IMR-90 (cell line): ENCODE data around the gene ADCY1. TPM values are rescaled to one million over a fixed set of nuclear protein-coding genes. Genes with fewer than 3 reads are reported as not detected.

Source experiments
- ATAC-seq: fragments of 200-7000 bp; cut with Tn5 transposase; 2 replicates; pipeline ENCODE4 v1.9.1; 2020; ENCODE audit warnings: low read depth, mild to moderate bottlenecking, moderate library complexity
- BruUV-seq: library from RNA; stranded (reverse); fragments of 400-500 nt; replicated peaks from 2 replicates; lab custom pipeline; 2021; lab: Mats Ljungman, UMichigan
- CTCF ChIA-PET: fragments of 300-600 bp; formaldehyde crosslinking; extraction: SDS; loops from one replicate; lab custom pipeline; 2021; ENCODE audit warnings: antibody characterized with exemption; lab: Yijun Ruan, JAX
- POLR2A ChIA-PET: fragments of 300-600 bp; sonication (Branson Sonifier 250); formaldehyde crosslinking; loops from one replicate; lab custom pipeline; 2022; ENCODE audit warnings: antibody characterized with exemption; ENCODE audit not compliant: unreplicated experiment; lab: Charles Lee
- DNase-seq: peaks from one replicate; pipeline ENCODE4 v3.0.0; 2013
- H2AFZ ChIP-seq: replicated peaks from 2 replicates; pipeline ENCODE3; 2013; ENCODE audit warnings: low read length, mild to moderate bottlenecking; ENCODE audit not compliant: poor library complexity
- H2AK5ac ChIP-seq: 2 replicates; pipeline ENCODE4 v1.6.1; 2013; ENCODE audit warnings: low read depth, low read length, inconsistent platforms
- H2AK9ac ChIP-seq: replicated peaks from 2 replicates; pipeline ENCODE3; 2013; ENCODE audit warnings: mild to moderate bottlenecking, low read depth, low read length, moderate library complexity; ENCODE audit not compliant: poor library complexity
- H2BK120ac ChIP-seq: 2 replicates; pipeline ENCODE4 v1.6.1; 2013; ENCODE audit warnings: low read depth, low read length, inconsistent platforms
- H2BK15ac ChIP-seq: 3 replicates; pipeline ENCODE4 v1.6.1; 2013; ENCODE audit warnings: low read depth, low read length, inconsistent platforms
- H2BK20ac ChIP-seq: 2 replicates; pipeline ENCODE4 v1.6.1; 2013; ENCODE audit warnings: low read depth, mild to moderate bottlenecking, inconsistent platforms, low read length, moderate library complexity
- H2BK5ac ChIP-seq: 2 replicates; pipeline ENCODE4 v1.6.1; 2013; ENCODE audit warnings: mild to moderate bottlenecking, low read depth, low read length, inconsistent platforms; ENCODE audit not compliant: poor library complexity, severe bottlenecking
- H3K14ac ChIP-seq: replicated peaks from 2 replicates; pipeline ENCODE4 v1.6.1; 2013; ENCODE audit warnings: low read depth, low read length, inconsistent platforms
- H3K18ac ChIP-seq: 2 replicates; pipeline ENCODE4 v1.6.1; 2013; ENCODE audit warnings: low read depth, low read length, control low read depth
- H3K23ac ChIP-seq: 2 replicates; pipeline ENCODE4 v1.6.1; 2013; ENCODE audit warnings: low read depth, low read length, inconsistent platforms
- H3K27ac ChIP-seq: 2 replicates; pipeline ENCODE4 v1.5.1; 2013; ENCODE audit warnings: mild to moderate bottlenecking, control low read depth, low read length; ENCODE audit not compliant: insufficient read depth
- H3K27me3 ChIP-seq: 2 replicates; pipeline ENCODE4 v1.6.1; 2013; ENCODE audit warnings: low read length; ENCODE audit not compliant: control insufficient read depth, insufficient read depth
- H3K36me3 ChIP-seq: 2 replicates; pipeline ENCODE4 v1.6.1; 2013; ENCODE audit warnings: low read length, mixed read lengths; ENCODE audit not compliant: control insufficient read depth, insufficient read depth
- H3K4ac ChIP-seq: 2 replicates; pipeline ENCODE4 v1.6.1; 2013; ENCODE audit warnings: low read depth, low read length, inconsistent platforms
- H3K4me1 ChIP-seq: 2 replicates; pipeline ENCODE4 v1.6.1; 2013; ENCODE audit warnings: low read length, mixed read lengths; ENCODE audit not compliant: control insufficient read depth, insufficient read depth
- H3K4me2 ChIP-seq: 2 replicates; pipeline ENCODE4 v1.6.1; 2013; ENCODE audit warnings: low read depth, mild to moderate bottlenecking, control low read depth, low read length, moderate library complexity
- H3K4me3 ChIP-seq: 2 replicates; pipeline ENCODE4 v1.5.1; 2013; ENCODE audit warnings: low read depth, mild to moderate bottlenecking, control low read depth, low read length, moderate library complexity; ENCODE audit not compliant: insufficient read depth
- H3K56ac ChIP-seq: 2 replicates; pipeline ENCODE4 v1.6.1; 2013; ENCODE audit warnings: low read length, inconsistent platforms; ENCODE audit not compliant: insufficient read depth; ENCODE audit errors: extremely low read depth
- H3K79me1 ChIP-seq, 2 experiments: 2 replicates each; pipeline ENCODE4 v1.6.1; 2013; ENCODE audit warnings: low read length in 2 of 2, inconsistent platforms in 1 of 2, low read depth in 1 of 2
- H3K9ac ChIP-seq: 2 replicates; pipeline ENCODE4 v1.6.1; 2013; ENCODE audit warnings: low read depth, low read length, control low read depth
- H3K9me1 ChIP-seq: 2 replicates; pipeline ENCODE4 v1.6.1; 2013; ENCODE audit warnings: low read length, inconsistent platforms; ENCODE audit not compliant: insufficient read depth
- H3K9me3 ChIP-seq: 2 replicates; pipeline ENCODE4 v1.6.1; 2013; ENCODE audit warnings: low read length; ENCODE audit not compliant: control insufficient read depth, insufficient read depth
- H4K20me1 ChIP-seq: 2 replicates; pipeline ENCODE4 v1.6.1; 2013; ENCODE audit warnings: low read length, inconsistent platforms; ENCODE audit not compliant: insufficient read depth
- H4K5ac ChIP-seq: 2 replicates; pipeline ENCODE4 v1.6.1; 2013; ENCODE audit warnings: mild to moderate bottlenecking, low read depth, low read length, control low read depth
- H4K8ac ChIP-seq, 2 experiments: 2 replicates each; pipeline ENCODE4 v1.6.1; 2013; ENCODE audit warnings: low read depth in 2 of 2, low read length in 2 of 2, control low read depth in 1 of 2, inconsistent platforms in 1 of 2
- H4K91ac ChIP-seq: 2 replicates; pipeline ENCODE4 v1.6.1; 2013; ENCODE audit warnings: low read depth, low read length, inconsistent platforms; ENCODE audit not compliant: insufficient read depth
- MAFK ChIP-seq: IDR thresholded peaks from 2 replicates; pipeline ENCODE4 v1.6.1; 2012; ENCODE audit warnings: low read depth, low read length, improper control_type of control experiment
- WGBS, 2 experiments: methylation state at CpG; one replicate each; pipeline versions ENCODE4 v1.1.5 to v1.1.7; 2013; ENCODE audit warnings: missing lambda C conversion rate in 2 of 2; ENCODE audit not compliant: insufficient read length in 1 of 2; ENCODE audit errors: extremely low coverage in 2 of 2; 5-methylcytosine and 5-hydroxymethylcytosine counted together
- dilution Hi-C: fragments of 300-500 bp; cut with HindIII; formaldehyde crosslinking; loops from one replicate; pipeline ENCODE4 v1.14.3; 2018; ENCODE audit warnings: low sequenced_read_pairs; ENCODE audit not compliant: unreplicated experiment
- in situ Hi-C: fragments of 300-500 bp; cut with MboI; formaldehyde crosslinking; loops from 3 replicates; pipeline ENCODE4 v1.14.3; 2019; ENCODE audit warnings: low sequenced_read_pairs, inconsistent platforms, mixed read lengths
- intact Hi-C: fragments of 100-400 bp; cut with micrococcal nuclease; formaldehyde crosslinking; loops from 2 replicates; pipeline ENCODE4 v1.10.0; 2022
- polyA plus RNA-seq, 3 experiments: library from polyadenylated mRNA; depleted of rRNA; stranded (reverse); fragments of >200 nt; gene quantifications; 2 replicates each; pipeline ENCODE4 v1.2.3, GENCODE V29; 2012; ENCODE audit warnings: low replicate concordance in 1 of 3
- total RNA-seq: library from RNA; depleted of rRNA; stranded (reverse); fragments of >200 nt; gene quantifications from 2 replicates; pipeline ENCODE4 v1.2.3, GENCODE V29; 2012

Gene ADCY1
- total and polyA plus RNA-seq, 2 of the 4 experiments (the other 2 are of a cell fraction), result 0.18 to 0.24 TPM

GRCh38 chr7:45606931-45607330 lies 32.8 kb downstream of the ADCY1 start:
- no peak overlapping the region for H3K18ac ChIP-seq
- no peak for ATAC-seq
- no peak overlapping the region for H3K56ac ChIP-seq
- H3K9me1 ChIP-seq, result no peaks in the 10 kb centered on the region
- no peak overlapping the region for H3K4me3 ChIP-seq
- H4K5ac ChIP-seq, result no peak overlapping the region
- dilution Hi-C loops (no loop called here), in situ Hi-C loops (no loop called here), intact Hi-C loops (no loop called here)
- TF ChIP-seq MAFK, result no peak
- H2BK5ac ChIP-seq, result no peak overlapping the region
- no peak overlapping the region for H3K4me2 ChIP-seq
- no peak overlapping the region for H2BK20ac ChIP-seq
- H4K20me1 ChIP-seq, result no peaks in the 10 kb centered on the region
- 76% methylated on average over 5 of the region's 7 CpGs; no CpG with 5 or more reads in 1 of the 2 experiments for WGBS, 2 experiments
- POLR2A ChIA-PET, result interaction anchor here (0.7 kb wide), 1 partner anchor 245 kb away, joined by 3 read pairs; no protein-coding TSS in a partner anchor
- no peak overlapping the region for H3K14ac ChIP-seq
- no peak overlapping the region for H2AK5ac ChIP-seq
- H2BK120ac ChIP-seq, result no peak overlapping the region
- no peak overlapping the region for H3K9ac ChIP-seq
- no peak overlapping the region for H2BK15ac ChIP-seq
- H4K8ac ChIP-seq, result no peak overlapping the region
- H3K36me3 ChIP-seq, result no peaks in the 10 kb centered on the region
- H3K27me3 ChIP-seq, result no peaks in the 10 kb centered on the region
- H3K4ac ChIP-seq, result no peak overlapping the region
- no peak overlapping the region for H3K23ac ChIP-seq
- CTCF ChIA-PET, result interaction anchor here (0.6 kb wide), 1 partner anchor 8 kb away, joined by 3 read pairs; no protein-coding TSS in a partner anchor
- no peak overlapping the region for H2AFZ ChIP-seq
- DNase-seq, result no peak
- H3K27ac ChIP-seq, result no peak overlapping the region
- BruUV-seq, result no TSS peak
- no peaks in the 10 kb centered on the region for H3K79me1 ChIP-seq
- no peak overlapping the region for H4K91ac ChIP-seq
- no peak overlapping the region for H2AK9ac ChIP-seq
- no peaks in the 10 kb centered on the region for H3K9me3 ChIP-seq
- no peaks in the 10 kb centered on the region for H3K4me1 ChIP-seq
